H9 (cell line): ENCODE results near the gene RPL10A. TPM values are rescaled to one million over a fixed set of nuclear protein-coding genes. Genes with fewer than 3 reads are reported as not detected.

Experiments used
- DNase-seq: peaks from one replicate; pipeline ENCODE4 v3.0.0-alpha.2; 2017
- H2AFZ ChIP-seq: one replicate; pipeline ENCODE4 v1.6.1; 2013; ENCODE audit warnings: mild to moderate bottlenecking, low read length, control low read depth, moderate library complexity
- H2AK5ac ChIP-seq: 2 replicates; pipeline ENCODE4 v1.6.1; 2013; ENCODE audit warnings: low read length, control low read depth, mixed read lengths; ENCODE audit not compliant: insufficient read length
- H2BK120ac ChIP-seq: one replicate; pipeline ENCODE4 v1.6.1; 2013; ENCODE audit warnings: low read depth, mild to moderate bottlenecking, low read length, control low read depth, inconsistent platforms; ENCODE audit not compliant: poor library complexity, severe bottlenecking
- H2BK12ac ChIP-seq: 2 replicates; pipeline ENCODE4 v1.6.1; 2013; ENCODE audit warnings: low read length, control low read depth, mixed read lengths, low read depth; ENCODE audit not compliant: insufficient read length
- H2BK15ac ChIP-seq: 2 replicates; pipeline ENCODE4 v1.6.1; 2013; ENCODE audit warnings: low read depth, low read length, control low read depth
- H2BK20ac ChIP-seq: one replicate; pipeline ENCODE4 v1.6.1; 2013; ENCODE audit warnings: low read depth, mild to moderate bottlenecking, low read length, control low read depth, inconsistent platforms; ENCODE audit not compliant: poor library complexity, severe bottlenecking
- H2BK5ac ChIP-seq: 2 replicates; pipeline ENCODE4 v1.6.1; 2013; ENCODE audit warnings: low read length, control low read depth, mixed read lengths; ENCODE audit not compliant: insufficient read length
- H3K14ac ChIP-seq: 2 replicates; pipeline ENCODE4 v1.6.1; 2013; ENCODE audit warnings: low read length, control low read depth; ENCODE audit not compliant: insufficient read depth
- H3K18ac ChIP-seq: 2 replicates; pipeline ENCODE4 v1.6.1; 2013; ENCODE audit warnings: low read depth, mild to moderate bottlenecking, mixed read lengths, low read length, control low read depth; ENCODE audit not compliant: insufficient read length
- H3K23ac ChIP-seq: 2 replicates; pipeline ENCODE4 v1.6.1; 2013; ENCODE audit warnings: low read length, control low read depth, mixed read lengths, low read depth; ENCODE audit not compliant: insufficient read length
- H3K23me2 ChIP-seq: 2 replicates; pipeline ENCODE4 v1.6.1; 2013; ENCODE audit warnings: low read depth, mild to moderate bottlenecking, mixed read lengths, low read length, control low read depth; ENCODE audit not compliant: insufficient read length, poor library complexity, severe bottlenecking
- H3K27ac ChIP-seq: 2 replicates; pipeline ENCODE4 v1.5.1; 2013; ENCODE audit warnings: low read length, control low read depth, mixed read lengths, low read depth; ENCODE audit not compliant: insufficient read length
- H3K27me3 ChIP-seq: 2 replicates; pipeline ENCODE4 v1.6.1; 2013; ENCODE audit warnings: low read length, control low read depth, inconsistent platforms; ENCODE audit not compliant: insufficient read depth
- H3K4ac ChIP-seq: 2 replicates; pipeline ENCODE4 v1.6.1; 2013; ENCODE audit warnings: low read depth, mild to moderate bottlenecking, control low read depth, inconsistent platforms, low read length, moderate library complexity
- H3K4me1 ChIP-seq: 2 replicates; pipeline ENCODE4 v1.6.1; 2013; ENCODE audit warnings: low read length, control low read depth, inconsistent platforms; ENCODE audit not compliant: insufficient read depth
- H3K4me2 ChIP-seq: 2 replicates; pipeline ENCODE4 v1.6.1; 2013; ENCODE audit warnings: low read length, control low read depth, mixed read lengths; ENCODE audit not compliant: insufficient read length, insufficient read depth
- H3K56ac ChIP-seq: 2 replicates; pipeline ENCODE4 v1.6.1; 2013; ENCODE audit warnings: low read depth, mild to moderate bottlenecking, mixed read lengths, low read length, control low read depth; ENCODE audit not compliant: insufficient read length
- H3K79me1 ChIP-seq: 2 replicates; pipeline ENCODE4 v1.6.1; 2013; ENCODE audit warnings: low read depth, mild to moderate bottlenecking, moderate library complexity, low read length, control low read depth, inconsistent platforms; ENCODE audit not compliant: insufficient read depth, poor library complexity, severe bottlenecking
- H3K79me2 ChIP-seq: 2 replicates; pipeline ENCODE4 v1.6.1; 2013; ENCODE audit warnings: low read length, control low read depth, inconsistent platforms; ENCODE audit not compliant: insufficient read depth
- H3K9ac ChIP-seq: 2 replicates; pipeline ENCODE4 v1.6.1; 2013; ENCODE audit warnings: low read length, control low read depth, mixed read lengths; ENCODE audit not compliant: insufficient read length; ENCODE audit errors: extremely low read depth
- H3K9me3 ChIP-seq: one replicate; pipeline ENCODE4 v1.6.1; 2013; ENCODE audit warnings: low read depth, low read length, inconsistent platforms; ENCODE audit not compliant: control insufficient read depth
- H3T11ph ChIP-seq: one replicate; pipeline ENCODE4 v1.6.1; 2013; ENCODE audit warnings: mild to moderate bottlenecking, low read length, control low read depth, inconsistent platforms
- H4K20me1 ChIP-seq: one replicate; pipeline ENCODE4 v1.6.1; 2013; ENCODE audit not compliant: control insufficient read depth, insufficient read length, insufficient read depth
- H4K5ac ChIP-seq: 2 replicates; pipeline ENCODE4 v1.6.1; 2013; ENCODE audit warnings: low read depth, mild to moderate bottlenecking, mixed read lengths, low read length, control low read depth; ENCODE audit not compliant: insufficient read length
- H4K8ac ChIP-seq: replicated peaks from 2 replicates; pipeline ENCODE4 v1.6.1; 2013; ENCODE audit warnings: low read length, control low read depth, mixed read lengths, low read depth; ENCODE audit not compliant: insufficient read length
- H4K91ac ChIP-seq: 2 replicates; pipeline ENCODE4 v1.6.1; 2013; ENCODE audit warnings: low read depth, mild to moderate bottlenecking, moderate library complexity, mixed read lengths, low read length, control low read depth; ENCODE audit not compliant: insufficient read length
- H3K27ac Mint-ChIP-seq, 3 experiments: 2 replicates in 2 of 3; 3 replicates in 1 of 3; pipeline ENCODE4 v1.8.0; 2020 to 2021; ENCODE audit warnings: mixed read lengths in 3 of 3, mild to moderate bottlenecking in 1 of 3, moderate library complexity in 1 of 3
- H3K27me3 Mint-ChIP-seq: 2 replicates; pipeline ENCODE4 v1.8.0; 2021; ENCODE audit warnings: low read depth, mild to moderate bottlenecking, moderate library complexity, mixed read lengths
- H3K36me3 Mint-ChIP-seq, 3 experiments: 2 replicates in 2 of 3; 3 replicates in 1 of 3; pipeline ENCODE4 v1.8.0; 2020 to 2021; ENCODE audit warnings: low read depth in 3 of 3, mixed read lengths in 3 of 3; ENCODE audit not compliant: insufficient read depth in 1 of 3
- H3K4me1 Mint-ChIP-seq, 2 experiments: 2 replicates each; pipeline ENCODE4 v1.8.0; 2020; ENCODE audit warnings: mixed read lengths in 2 of 2
- H3K4me3 Mint-ChIP-seq, 2 experiments: 2 replicates in 1 of 2; 3 replicates in 1 of 2; pipeline ENCODE4 v1.8.0; 2020 to 2021; ENCODE audit warnings: mild to moderate bottlenecking in 2 of 2, mixed read lengths in 2 of 2, moderate library complexity in 1 of 2
- H3K9me3 Mint-ChIP-seq, 2 experiments: 2 replicates in 1 of 2; 3 replicates in 1 of 2; pipeline ENCODE4 v1.8.0; 2020; ENCODE audit warnings: mild to moderate bottlenecking in 2 of 2, mixed read lengths in 2 of 2, moderate library complexity in 1 of 2
- WGBS: extraction: QIAGEN DNeasy Blood & Tissue Kit; methylation state at CpG from one replicate; pipeline ENCODE4 v1.1.7; 2013; ENCODE audit warnings: missing lambda C conversion rate, low lambda C conversion rate, mixed read lengths; ENCODE audit not compliant: insufficient read length; ENCODE audit errors: extremely low coverage; 5-methylcytosine and 5-hydroxymethylcytosine counted together
- total RNA-seq: library from RNA; stranded (reverse); gene quantifications from 2 replicates; pipeline ENCODE4 v1.2.1, GENCODE V29; 2021
- TF ChIP-seq, protein P1 (sequence below): fragments of 200-600 bp; sonication (generic); conservative IDR thresholded peaks from 3 replicates; pipeline ENCODE4 v1.8.0; 2021; ENCODE audit warnings: antibody characterized with exemption, mild to moderate bottlenecking

The RPL10A gene
- total RNA-seq, 1 experiment from 2014 or later, result 1,830 TPM

DNA sequence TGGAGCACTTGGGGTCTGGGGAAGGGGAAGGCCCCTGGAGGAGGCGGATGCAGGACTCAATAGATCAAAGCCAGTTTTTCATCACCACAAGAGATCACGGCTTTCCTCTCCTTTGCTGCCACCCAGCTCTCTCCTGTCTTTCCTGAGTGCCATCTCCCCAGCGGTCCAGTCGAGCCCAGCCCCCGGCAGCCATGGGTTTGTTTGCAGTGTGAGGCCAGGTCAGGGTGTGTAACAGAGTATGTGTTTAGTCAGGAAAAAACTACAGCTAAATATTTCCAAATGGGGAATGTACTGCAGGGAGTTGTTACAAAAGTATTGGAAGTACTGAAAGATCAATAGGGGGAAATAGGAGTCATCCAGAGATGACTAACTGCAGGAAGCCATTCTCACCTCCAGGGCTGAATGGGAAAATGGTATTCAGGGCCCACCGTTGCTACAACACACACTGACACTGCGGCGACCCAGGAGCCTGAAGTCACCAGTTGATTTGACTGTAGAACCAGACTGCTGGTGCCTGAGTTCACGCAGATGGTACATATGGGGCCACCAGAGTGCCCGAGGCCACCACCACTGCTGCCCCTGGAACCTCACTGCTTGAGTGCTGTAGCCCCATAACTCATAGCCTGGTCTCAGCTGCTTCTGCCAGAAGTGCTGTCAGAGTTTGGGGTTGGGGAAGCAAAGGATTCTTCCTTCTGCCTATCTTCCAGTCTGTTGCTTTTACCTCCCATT lies 39.6 kb upstream of the RPL10A start:
- Histone ChIP-seq H3K4me1 (peaks cover 8% of the 10 kb centered on the region; the same call in 1 of the 2 replicates), H2BK5ac (no peak overlapping the region), H4K5ac (no peak overlapping the region), H3K27ac (no peak overlapping the region), H2AK5ac (no peak overlapping the region), H3K14ac (no peak overlapping the region), H4K8ac (no peak overlapping the region), H3K27me3 (no peaks in the 10 kb centered on the region), H3K9me3 (peaks cover 5% of the 10 kb centered on the region), H3T11ph (no peak overlapping the region), H3K23ac (no peak overlapping the region), H2BK20ac (no peak overlapping the region), H3K79me1 (no peaks in the 10 kb centered on the region), H3K56ac (no peak overlapping the region), H2BK15ac (no peak overlapping the region), H3K18ac (no peak overlapping the region), H3K9ac (no peak overlapping the region), H4K20me1 (no peaks in the 10 kb centered on the region), H2BK120ac (no peak overlapping the region), H3K23me2 (no peaks in the 10 kb centered on the region), H3K4ac (no peak overlapping the region), H3K4me2 (no peak overlapping the region), H2AFZ (no peak overlapping the region), H3K79me2 (no peaks in the 10 kb centered on the region), H2BK12ac (no peak overlapping the region), H4K91ac (no peak overlapping the region)
- Mint-ChIP-seq H3K27me3 (no peaks in the 10 kb centered on the region; the same call in 1 of the 2 replicates), H3K27ac (peak overlapping the region; percentile 27 to 68 (median 64); a peak in 3 of 7 replicates), H3K36me3 (peaks cover 20 to 29% (median 22%) of the 10 kb centered on the region in 3 experiments), H3K4me3 (no peak overlapping the region; a peak in 1 of 5 replicates), H3K9me3 (peaks cover 8 to 11% of the 10 kb centered on the region in 2 experiments; a peak in 4 of 5 replicates), H3K4me1 (peaks cover 21 to 41% of the 10 kb centered on the region in 2 experiments)
- TF ChIP-seq, protein P1, sequence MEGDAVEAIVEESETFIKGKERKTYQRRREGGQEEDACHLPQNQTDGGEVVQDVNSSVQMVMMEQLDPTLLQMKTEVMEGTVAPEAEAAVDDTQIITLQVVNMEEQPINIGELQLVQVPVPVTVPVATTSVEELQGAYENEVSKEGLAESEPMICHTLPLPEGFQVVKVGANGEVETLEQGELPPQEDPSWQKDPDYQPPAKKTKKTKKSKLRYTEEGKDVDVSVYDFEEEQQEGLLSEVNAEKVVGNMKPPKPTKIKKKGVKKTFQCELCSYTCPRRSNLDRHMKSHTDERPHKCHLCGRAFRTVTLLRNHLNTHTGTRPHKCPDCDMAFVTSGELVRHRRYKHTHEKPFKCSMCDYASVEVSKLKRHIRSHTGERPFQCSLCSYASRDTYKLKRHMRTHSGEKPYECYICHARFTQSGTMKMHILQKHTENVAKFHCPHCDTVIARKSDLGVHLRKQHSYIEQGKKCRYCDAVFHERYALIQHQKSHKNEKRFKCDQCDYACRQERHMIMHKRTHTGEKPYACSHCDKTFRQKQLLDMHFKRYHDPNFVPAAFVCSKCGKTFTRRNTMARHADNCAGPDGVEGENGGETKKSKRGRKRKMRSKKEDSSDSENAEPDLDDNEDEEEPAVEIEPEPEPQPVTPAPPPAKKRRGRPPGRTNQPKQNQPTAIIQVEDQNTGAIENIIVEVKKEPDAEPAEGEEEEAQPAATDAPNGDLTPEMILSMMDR, result no peak
- no CpG with 5 or more reads among the region's 10 CpGs for WGBS
- DNase-seq, result no peak
